Subcutaneous adipose tissue (tissue), 4 donors: Measurements from ENCODE around the gene PDE4D. TPM values are rescaled to one million over a fixed set of nuclear protein-coding genes. Genes with fewer than 3 reads are reported as not detected.

Experiments
- total RNA-seq, 4 donors: library from RNA; depleted of rRNA; stranded (reverse); fragments of >200 nt; gene quantifications; one replicate each; pipeline ENCODE4 v1.1.0, GENCODE V29; 2016
- TF ChIP-seq, protein P1 (sequence below): fragments of 450-650 bp; IDR thresholded peaks from one replicate; pipeline ENCODE4 v1.5.1; 2016; ENCODE audit warnings: low read depth, mild to moderate bottlenecking, control low read depth, antibody characterized with exemption, moderate library complexity

The PDE4D gene
- total RNA-seq, 4 donors from 2014 or later = 15.0 to 24.0 (median 18.5) TPM

- TF ChIP-seq, protein P1, sequence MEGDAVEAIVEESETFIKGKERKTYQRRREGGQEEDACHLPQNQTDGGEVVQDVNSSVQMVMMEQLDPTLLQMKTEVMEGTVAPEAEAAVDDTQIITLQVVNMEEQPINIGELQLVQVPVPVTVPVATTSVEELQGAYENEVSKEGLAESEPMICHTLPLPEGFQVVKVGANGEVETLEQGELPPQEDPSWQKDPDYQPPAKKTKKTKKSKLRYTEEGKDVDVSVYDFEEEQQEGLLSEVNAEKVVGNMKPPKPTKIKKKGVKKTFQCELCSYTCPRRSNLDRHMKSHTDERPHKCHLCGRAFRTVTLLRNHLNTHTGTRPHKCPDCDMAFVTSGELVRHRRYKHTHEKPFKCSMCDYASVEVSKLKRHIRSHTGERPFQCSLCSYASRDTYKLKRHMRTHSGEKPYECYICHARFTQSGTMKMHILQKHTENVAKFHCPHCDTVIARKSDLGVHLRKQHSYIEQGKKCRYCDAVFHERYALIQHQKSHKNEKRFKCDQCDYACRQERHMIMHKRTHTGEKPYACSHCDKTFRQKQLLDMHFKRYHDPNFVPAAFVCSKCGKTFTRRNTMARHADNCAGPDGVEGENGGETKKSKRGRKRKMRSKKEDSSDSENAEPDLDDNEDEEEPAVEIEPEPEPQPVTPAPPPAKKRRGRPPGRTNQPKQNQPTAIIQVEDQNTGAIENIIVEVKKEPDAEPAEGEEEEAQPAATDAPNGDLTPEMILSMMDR = no peak
These were observed 166.3 kb downstream of the PDE4D start for GRCh38 chr5:59727186-59727585.

GRCh38 chr5:59725392-59725767 lies 168.1 kb downstream of the PDE4D start:
- TF ChIP-seq, protein P1 = no peak

GRCh38 chr5:59724482-59725391 lies 168.8 kb downstream of the PDE4D start:
- TF ChIP-seq, protein P1 = no peak

- TF ChIP-seq, protein P1 = no peak
These were observed 170.7 kb downstream of the PDE4D start for GRCh38 chr5:59722874-59723273.

- TF ChIP-seq, protein P1 = no peak
These were observed 171.8 kb downstream of the PDE4D start for GRCh38 chr5:59721741-59722140.

- TF ChIP-seq, protein P1 = no peak
These were observed 173.5 kb downstream of the PDE4D start for GRCh38 chr5:59720063-59720462.

DNA sequence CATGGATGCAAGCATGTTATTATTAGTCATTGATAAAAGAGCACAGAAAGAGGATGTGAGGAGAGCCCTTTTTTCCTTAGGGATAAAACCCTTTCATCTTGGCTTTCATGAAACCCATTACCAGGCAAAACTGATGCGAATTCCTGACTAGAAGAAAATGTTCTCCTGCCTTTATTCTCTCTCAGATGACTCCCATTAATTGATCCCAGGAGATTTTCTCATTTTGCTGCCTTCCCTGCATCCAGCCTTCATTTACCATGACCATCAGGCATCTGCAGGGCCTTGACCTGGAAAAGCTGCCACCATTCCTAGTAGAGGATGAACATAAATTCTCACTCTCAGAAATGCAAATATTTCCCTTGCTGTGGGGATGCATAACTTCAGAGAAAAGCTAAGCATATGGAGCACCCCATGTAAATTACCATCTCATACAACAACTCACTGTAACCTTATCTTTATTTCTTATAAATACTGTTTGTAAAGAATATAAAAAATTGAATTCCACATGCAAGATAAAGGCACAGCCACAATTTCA lies 176.5 kb downstream of the PDE4D start:
- TF ChIP-seq, protein P1 = no peak
